Right forelimb (tissue), 1 donor: ENCODE data around the gene BDH1.
"Not testable (repeated sequence)": the region's sequence is repeated elsewhere in the genome, so short reads cannot be mapped to it uniquely, and the experiment has no call there.

Experiments
- DNase-seq: peaks from one replicate; pipeline ENCODE4 v3.0.0-alpha.2; 2018

The BDH1 gene

DNA sequence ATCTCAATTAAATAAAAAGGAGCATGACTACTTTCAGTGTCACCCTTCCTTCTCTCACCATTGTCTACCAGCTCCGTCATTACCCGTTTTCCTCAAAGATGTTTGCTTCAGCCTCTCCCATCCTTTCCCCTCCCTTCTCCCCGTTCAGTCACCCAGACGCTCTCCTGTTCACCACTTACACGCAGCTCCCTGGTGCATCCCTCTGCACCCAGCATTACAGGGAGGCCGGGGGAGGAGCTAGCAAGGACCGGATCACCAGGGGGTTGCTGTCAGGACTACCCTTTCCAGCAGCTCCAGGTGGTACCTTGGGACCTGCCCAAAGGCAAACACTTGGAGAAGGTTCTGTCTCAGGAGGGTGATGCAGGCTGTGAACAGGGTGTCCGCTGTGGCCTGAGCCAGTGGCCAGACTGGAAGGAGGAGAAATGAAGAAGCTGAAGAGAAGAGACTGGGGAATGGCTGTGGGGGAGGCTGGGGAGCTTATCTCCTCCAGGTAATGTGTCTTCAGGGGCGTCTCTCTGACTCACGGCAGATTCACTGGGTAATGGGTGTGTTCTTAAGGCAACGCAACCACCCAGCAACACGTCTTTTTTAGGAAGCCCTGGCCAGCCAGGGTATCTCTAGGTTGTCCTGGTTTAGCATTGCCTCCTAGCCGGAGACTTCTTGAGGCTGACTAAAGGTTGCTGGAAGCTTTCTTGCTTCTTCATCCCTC is 21.8 kb upstream of the BDH1 start:
- DNase-seq, result no peak

DNA sequence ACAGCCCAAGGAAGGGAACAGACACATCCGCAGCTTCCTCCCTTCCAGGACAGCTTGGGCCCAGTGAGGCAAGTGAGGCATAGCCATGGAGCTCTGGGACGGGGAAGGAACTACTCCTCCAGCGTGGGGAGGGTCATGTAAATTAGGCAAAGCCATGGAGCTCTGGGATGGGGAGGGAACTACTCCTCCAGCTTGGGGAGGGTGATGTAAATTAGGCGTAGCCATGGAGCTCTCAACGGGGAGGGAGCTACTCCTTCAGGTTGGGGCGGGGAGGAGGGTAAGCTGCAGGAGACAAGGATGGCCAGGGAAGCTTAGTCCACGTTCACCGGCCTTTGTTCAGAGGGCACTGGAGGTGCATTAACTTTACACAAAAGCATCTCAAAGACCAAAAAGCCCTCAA is 21.1 kb upstream of the BDH1 start:
- DNase-seq, result no peak

DNA sequence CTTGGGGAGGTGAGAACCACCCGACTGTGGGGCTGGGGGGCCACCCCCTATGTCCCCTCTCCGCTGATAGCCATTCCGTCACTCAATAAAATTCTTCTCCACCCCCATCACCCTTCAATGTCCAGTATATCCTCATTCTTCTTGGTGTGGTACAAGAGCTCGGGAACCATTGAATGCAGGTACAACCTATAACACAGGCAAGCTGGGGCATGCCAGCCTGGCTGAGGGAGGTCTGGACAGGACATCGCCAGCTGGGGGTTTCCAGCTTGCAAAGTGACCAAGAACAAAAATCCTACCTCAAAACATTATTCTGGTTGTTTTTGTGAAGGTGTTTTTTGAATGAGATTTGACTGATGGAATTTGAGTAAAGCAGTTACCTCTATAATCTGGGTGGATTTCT is 19.6 kb upstream of the BDH1 start:
- DNase-seq, result no peak

DNA sequence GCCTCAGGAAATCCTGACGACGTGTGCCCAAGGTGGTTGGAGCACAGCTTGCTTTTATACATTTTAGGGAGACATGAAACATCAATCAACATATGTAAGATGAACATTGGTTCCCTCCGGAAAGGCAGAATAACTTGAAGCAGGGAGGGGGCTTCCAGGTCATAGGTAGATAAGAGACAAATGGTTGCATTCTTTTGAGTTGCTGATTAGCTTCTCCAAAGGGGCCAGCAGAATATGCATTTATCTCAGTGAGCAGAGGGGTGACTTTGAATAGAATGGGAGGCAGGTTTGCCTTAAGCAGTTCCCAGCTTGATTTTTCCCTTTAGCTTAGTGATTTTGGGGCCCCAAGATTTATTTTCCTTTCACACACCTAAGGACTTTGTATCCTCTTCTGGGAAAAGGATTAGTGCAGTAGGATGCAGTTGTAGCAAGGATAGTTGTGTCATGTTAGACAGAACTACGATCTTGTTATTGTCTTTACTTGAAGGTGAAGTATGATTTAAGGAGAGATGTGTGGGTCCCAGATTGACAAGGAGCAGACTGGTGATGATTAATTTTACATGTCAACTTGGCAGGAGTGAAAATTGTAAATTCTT is 18.7 kb upstream of the BDH1 start:
- DNase-seq, result not testable (repeated sequence)

DNA sequence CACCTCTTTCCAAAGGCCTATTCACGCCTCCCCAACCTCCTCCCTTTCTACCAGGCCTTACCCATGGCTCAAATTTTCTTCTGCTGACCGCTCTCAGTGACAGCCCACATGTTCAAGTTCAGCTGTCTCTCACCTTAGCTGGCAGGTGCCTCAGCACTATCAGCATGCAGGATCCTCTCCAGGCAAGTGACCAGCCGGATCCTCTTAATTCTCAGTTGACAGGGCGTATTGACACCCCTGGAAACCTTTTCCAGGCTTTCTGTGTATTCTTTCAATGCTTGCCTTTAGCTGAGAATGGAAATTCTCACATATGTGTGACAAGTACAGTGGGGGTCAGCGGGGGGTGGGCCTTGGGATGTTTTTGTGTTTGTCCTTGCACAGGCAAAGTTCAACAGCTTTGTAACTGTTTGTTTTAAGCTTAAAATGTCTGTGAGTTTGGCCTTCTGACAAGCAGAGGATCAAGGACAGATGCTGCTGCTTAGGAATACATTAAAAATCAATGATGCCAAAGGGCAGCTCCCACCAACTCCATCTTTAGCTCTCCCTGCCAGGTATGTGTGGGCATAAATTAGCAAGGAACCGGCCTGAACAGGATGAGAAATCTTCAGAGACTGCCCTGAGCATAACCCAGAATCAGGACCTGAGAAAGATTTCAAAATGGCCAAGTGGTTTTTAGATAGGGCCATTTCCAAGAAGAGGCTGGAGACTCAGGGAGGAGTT is 17.4 kb upstream of the BDH1 start:
- no peak for DNase-seq

DNA sequence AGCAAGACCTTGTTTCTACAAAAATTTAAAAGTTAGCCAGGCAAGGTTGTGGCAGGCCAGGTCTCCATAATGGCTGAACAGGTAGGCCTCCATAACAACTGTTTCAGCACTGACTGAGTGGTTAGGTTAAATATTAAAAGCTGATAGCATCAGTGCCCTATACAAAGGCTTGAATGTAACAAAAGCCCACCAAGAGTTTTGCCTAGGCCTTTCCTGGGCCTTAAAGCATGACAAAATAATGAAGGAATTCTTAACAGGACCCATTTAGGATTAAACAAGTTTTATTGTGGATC is 16.1 kb upstream of the BDH1 start:
- DNase-seq, result not testable (repeated sequence)

DNA sequence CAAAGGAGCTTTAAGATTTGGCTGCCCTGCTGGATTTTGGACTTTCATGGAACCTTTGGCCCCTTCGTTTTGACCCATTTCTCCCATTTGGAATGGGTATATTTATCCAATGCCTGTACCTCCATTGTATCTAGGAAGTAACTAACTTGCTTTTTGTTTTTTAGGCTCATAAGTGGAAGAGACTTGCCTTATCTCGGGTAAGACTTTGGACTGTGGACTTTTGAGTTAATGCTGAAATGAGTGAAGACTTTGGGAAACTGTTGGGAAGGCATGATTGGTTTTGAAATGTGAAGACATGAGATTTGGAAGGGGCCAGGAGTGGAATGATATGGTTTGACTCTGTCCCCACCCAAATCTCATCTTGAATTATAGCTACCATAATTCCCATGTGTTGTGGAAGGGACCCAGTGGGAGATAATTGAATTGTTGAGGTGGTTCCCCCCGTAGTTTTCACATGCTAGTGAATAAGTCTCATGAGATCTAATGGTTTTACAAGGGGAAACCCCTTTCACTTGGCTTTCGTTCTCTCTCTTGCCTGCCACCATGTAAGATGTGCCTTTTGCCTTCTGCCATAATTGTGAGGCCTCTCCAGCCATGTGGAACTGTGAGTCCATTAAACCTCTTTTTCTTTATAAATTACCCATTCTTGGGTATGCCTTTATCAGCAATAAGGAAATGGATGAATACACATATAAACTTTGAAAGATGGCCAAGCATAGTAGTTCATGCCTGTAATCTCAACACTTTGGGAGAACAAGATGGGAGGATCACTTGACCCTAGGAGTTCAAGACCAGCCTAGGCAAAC is 15.5 kb upstream of the BDH1 start:
- not testable (repeated sequence) for DNase-seq

DNA sequence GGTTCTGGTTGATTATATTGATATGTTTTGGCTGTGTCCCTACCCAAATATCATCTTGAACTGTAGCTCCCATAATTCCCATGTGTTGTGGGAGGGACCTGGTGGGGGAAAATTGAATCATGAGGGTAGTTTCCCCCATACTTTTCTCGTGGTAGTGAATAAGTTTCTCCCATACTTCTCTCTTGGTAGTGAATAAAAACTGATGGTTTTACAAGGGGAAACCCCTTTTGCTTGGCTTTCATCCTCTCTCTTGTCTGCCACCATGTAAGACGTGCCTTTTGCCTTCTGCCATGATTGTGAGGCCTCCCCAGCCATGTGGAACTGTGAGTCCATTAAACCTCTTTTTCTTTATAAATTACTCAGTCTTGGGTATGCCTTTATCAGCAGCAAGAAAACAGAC is 13.7 kb upstream of the BDH1 start:
- DNase-seq, result not testable (repeated sequence)

DNA sequence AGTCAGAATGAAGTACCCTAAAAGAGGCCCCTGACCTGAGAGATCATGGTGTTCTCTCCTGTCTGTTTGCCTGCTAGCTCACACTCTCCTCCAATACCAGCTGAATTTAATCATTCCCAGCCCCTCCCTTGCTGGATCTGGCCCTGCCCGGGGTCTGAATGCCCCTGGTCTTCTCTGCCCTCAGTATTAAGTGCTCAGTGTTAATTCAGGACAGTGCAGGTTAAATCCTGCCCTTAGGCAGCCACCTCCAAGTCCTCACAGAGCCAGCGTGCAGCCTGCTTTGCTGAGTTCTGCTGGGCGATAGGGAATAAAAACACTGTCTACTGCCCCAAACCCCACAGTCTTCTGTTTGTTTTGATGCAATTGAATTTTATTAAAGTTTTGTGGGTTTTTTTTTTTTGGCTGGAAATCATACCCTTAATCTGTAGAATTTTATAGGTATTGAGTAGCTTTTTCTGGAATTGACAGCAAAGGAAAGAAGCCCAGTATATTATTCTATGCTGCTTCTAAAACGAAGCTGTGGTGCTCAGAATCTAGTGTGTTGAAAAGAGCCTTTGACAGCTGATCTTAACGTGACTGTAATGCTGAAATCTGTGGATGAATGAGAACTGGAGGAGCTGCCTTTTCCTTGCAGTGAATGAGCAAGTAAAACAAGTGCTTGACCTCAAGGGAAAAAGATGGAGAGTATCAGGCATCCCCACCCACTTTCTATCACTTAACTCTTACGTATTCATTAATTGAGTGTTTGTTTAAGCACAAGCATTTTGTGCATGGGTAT is 12.3 kb upstream of the BDH1 start:
- no peak for DNase-seq

DNA sequence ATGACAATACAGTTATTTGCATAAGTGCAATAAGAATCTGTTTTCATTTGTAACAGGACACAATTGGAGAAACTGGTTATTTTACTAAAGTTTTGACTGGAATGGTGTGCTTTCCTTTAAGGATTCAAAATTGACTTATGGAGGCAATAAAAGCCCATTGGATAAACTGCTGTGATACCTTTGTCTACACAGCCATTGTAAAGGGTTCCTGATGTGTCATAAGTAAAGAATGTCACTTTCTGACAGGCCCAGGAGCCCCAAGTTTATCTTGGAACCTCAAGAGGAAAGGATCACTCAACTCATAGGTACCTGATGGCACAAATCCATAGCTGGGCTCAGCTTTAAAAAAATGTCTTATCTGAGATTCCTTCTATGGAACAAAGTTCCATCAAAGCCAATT is 10.4 kb upstream of the BDH1 start:
- not testable (repeated sequence) for DNase-seq

DNA sequence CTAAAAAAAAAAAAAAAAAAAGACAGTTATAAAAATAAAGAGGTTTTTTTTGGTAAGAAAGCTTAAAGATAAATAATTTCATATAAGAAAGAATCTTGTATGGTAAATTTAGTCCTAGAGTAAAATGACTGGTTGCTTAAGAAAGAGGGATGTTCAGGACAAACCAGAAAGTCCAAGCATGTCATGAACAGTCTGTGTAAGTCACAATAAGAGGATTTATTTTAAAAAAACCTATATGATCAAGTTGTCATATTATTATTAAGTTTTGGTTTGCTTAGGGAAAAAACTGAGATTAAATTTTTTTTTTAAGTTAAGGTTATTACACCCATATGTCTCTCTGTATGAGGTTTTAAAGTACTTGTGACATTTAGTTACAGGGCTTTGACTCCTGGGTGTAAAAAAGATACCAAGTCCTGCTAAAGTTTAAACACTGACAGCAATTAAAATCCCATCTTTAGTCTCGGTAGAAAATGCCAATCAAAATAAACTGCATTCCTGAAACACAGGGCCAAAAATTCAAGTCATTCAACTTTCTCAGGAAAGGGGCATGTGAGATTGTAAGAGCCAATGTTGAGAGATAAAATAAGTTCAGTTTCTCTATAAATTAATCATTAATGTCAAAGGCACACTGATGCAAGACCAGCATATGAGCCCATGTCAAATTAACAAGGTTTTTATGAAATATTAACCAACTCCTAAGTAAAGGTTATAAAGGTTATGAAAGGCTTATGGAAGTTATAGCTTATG is 8.5 kb upstream of the BDH1 start:
- no peak for DNase-seq

DNA sequence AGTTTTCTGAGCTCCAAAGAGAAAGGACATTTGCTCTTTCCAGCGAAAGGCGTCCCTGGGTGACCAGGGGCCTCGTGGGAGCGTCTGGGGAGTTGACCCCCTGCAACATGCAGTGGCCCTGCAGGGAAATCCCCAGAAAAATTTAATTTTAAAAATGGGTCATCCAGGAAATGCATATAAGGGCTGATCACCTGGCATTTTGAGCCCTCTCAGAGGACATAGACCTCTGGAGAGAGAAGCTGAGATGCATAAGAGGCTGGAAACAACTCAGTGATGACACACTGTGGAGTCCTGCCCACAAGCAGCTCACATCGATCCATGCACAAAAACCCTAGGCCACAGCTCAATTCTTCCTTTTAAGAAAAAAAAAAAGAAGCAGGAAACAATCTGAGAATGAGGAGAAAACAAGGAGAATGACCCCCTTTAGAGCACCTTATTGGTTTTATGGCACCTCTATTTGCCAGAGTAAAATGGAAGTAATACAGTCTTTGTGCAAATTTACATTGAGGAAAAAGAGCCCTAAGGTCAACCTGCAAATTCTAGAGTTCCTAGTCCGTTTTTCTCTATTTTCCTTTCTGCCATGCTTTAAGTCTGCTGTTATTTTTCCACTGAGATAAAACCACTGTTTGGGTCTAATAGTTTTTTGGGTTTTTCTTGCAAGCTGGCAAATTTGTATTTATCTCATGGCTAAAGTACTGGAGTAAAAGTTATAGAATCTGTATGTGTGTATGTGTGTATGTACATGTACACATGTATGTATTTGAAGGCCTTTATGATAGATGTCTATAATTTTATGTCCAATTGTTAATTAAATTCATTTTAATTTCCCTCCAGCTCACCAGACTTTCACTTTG is 6.9 kb upstream of the BDH1 start:
- no peak for DNase-seq

DNA sequence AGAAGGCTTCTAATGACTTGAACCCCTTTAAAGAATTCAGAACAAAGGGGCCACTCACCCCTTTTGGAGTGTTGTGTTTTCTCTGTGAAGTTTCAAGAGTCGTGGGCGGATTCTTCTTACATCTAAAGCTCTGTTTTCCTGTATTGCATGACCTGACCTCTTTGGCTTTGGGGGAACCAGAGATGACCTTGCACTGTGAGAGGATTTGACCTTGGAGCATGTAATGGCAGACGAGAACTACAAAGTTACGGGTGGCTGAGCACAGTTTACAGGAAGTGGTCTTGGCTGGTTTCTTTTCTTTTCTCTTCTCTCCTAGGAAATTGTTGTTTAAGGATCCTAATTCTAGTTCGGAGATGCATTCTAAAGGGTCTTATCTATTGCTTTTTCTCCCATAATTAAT is 6.2 kb upstream of the BDH1 start:
- DNase-seq, result no peak

DNA sequence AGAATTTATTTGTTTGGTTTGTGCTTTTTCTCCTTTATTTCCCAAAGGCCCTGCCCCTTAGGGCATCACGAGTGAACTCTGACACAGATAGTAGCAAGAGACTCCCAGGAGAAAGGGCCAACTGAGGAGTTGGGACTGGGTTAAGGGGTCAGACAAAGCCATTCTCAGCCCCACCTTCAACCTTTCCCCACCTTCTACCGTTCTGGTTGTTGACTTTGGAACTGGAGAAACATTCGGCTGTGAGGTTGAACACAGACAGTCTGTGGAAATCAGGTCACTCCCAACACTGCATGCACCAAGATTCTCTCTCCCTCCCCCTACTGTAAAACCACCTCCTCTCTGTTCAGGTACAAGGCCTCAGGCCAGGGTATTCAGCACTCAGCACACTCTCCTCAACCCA is 3.9 kb upstream of the BDH1 start:
- DNase-seq, result no peak

DNA sequence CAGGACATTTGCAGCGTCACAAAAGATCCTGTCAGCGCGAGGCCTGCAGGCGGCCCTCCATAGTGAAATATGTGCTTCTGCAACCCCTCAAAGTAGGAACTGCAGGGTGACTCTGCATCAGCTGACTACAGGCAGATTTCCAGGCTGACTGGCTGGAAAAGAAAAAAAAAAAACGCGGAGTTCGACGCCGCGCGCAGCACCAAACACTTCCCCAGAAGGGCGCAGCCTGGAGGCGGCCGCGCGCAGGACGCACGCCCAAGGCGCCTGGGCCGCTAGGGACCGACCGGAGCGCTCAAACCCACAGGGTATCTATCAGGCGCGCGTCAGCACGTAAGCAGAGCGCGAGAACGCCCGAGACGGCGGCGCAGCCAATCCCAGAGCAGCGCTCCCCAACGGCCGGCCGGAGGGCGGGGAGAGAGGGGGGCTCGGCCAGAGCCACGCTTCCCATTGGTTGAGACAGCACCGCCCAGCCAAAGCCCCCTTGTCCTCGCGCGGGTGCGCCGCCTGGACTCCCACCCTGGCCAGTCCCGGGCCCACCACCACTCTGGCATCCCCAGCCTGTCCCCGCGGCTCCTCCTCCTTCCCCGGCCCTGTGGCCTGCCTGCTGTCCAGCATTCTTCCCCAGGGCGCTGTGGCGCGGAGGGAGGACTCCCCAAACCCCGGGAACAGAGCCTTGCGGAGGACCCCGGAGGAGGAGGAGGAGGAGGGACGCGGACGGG is 1.0 kb downstream of the BDH1 start:
- peak; percentile 92 for DNase-seq

DNA sequence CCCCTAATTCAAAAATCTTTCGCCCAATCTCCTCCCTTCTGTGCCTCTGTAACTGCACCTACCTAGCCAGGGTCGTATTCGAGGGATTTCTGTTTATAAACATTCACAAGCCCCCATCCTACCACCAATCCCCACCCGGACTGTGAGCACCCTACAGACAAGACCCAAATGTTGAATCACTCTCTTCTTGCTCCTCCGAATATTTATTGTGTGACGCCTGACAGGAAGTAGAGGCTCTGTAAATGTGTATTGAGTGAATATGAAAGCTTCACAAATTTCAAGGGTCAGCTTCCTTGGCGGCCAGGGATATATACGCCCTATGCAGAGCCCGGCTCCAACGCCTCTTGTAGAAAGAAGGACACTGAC is 1.6 kb downstream of the BDH1 start:
- no peak for DNase-seq

DNA sequence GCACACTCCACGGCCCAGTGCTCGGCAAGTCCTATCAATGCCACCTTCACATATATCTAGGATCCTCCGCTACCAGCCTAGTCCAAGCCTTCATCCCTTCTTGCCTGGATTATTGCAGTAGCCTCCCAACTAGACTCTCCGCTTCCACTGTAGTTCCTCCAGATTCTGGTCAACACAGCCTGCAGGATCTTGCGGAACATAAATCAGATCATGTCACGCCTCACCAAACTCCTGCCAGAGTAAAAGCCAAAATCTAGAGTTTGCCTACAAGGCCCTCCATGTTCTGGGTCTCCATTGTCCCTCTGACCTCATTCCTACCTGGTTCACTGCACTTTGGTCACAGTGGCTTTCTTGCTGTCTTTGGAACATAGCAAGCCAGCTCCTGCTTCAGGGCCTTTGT is 3.6 kb downstream of the BDH1 start:
- DNase-seq, result no peak

DNA sequence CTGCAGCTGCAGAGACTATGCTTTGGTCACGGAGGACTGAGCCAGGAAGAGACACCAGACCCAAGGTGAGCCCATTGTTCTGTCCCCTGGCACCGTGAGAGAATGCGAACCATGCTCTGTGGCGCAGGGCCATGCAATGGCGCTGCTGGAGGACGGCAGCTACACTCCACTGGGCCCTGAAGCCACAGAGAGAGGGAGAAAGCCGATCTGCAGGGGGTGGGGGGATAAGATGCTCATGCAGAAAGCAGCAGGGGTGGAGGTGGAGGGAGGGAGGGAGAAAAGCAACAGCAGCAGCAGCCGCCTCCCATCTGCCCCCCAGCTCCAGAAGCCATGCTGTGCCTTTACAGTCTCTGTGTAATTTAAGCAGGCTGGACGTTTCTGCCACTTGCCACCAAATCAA is 5.3 kb downstream of the BDH1 start:
- no peak for DNase-seq

DNA sequence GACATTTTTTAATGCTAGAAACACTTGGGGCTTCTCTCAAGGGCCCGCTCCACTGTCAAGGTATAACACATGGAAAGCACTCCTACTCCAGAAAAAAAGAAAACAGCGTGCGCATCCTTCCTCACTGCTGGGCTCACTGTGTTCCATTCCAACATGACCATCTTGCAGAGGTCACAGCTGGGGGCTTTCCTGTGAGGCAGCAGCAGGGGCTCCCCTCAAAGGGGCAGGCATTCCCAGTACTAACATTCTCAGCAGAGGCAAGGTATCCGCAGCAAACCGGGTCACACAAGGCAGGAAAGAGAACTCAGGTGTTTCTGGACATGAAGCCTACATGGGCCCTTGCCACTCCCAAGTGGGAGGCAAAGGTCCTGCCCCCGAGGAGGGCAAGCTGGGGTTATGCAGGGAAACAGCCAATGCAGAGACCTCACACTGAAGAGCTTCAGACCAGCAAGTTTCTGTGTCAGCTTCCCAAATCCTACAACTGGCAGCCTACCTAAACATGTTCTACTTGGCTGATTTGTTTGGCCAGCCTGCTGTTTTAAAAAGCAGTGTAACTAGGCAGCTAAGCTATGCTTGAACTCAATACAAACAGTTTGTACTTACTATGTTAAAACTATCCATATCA is 6.4 kb downstream of the BDH1 start:
- no peak for DNase-seq
